Ishikawa (cell line): ENCODE results near the gene OTUB1.

ENCODE experiments used
- CEBPB ChIP-seq: IDR thresholded peaks from 2 replicates; pipeline ENCODE4 v1.6.1; 2012
- CREB1 ChIP-seq: IDR thresholded peaks from 2 replicates; pipeline ENCODE4 v1.6.1; 2012; ENCODE audit warnings: low read depth
- EGR1 ChIP-seq: IDR thresholded peaks from 2 replicates; pipeline ENCODE4 v1.6.1; 2012
- EP300 ChIP-seq: IDR thresholded peaks from 2 replicates; pipeline ENCODE4 v1.6.1; 2012; ENCODE audit warnings: borderline replicate concordance
- FOXM1 ChIP-seq: IDR thresholded peaks from 2 replicates; pipeline ENCODE4 v1.6.1; 2012; ENCODE audit warnings: low read depth, borderline replicate concordance
- NFIC ChIP-seq: IDR thresholded peaks from 2 replicates; pipeline ENCODE4 v1.6.1; 2012
- RAD21 ChIP-seq: IDR thresholded peaks from 2 replicates; pipeline ENCODE4 v1.6.1; 2012; ENCODE audit warnings: low read depth
- TAF1 ChIP-seq: IDR thresholded peaks from 2 replicates; pipeline ENCODE4 v1.6.1; 2012; ENCODE audit warnings: low read depth, mild to moderate bottlenecking
- TCF12 ChIP-seq: IDR thresholded peaks from 2 replicates; pipeline ENCODE4 v1.6.1; 2012; ENCODE audit warnings: low read depth
- TEAD4 ChIP-seq: IDR thresholded peaks from 2 replicates; pipeline ENCODE4 v1.6.1; 2012
- YY1 ChIP-seq: IDR thresholded peaks from 2 replicates; pipeline ENCODE4 v1.6.1; 2012; ENCODE audit warnings: low read depth
- ZBTB7A ChIP-seq: IDR thresholded peaks from 2 replicates; pipeline ENCODE4 v1.6.1; 2012; ENCODE audit warnings: low read depth
- TF ChIP-seq, protein P1 (sequence below): IDR thresholded peaks from 2 replicates; pipeline ENCODE4 v1.6.1; 2012
- TF ChIP-seq, protein P2 (sequence below): IDR thresholded peaks from 2 replicates; pipeline ENCODE4 v1.6.1; 2012
- TF ChIP-seq, protein P3 (sequence below): IDR thresholded peaks from 2 replicates; pipeline ENCODE4 v1.6.1; 2012; ENCODE audit warnings: low read depth, mild to moderate bottlenecking

The OTUB1 gene

DNA sequence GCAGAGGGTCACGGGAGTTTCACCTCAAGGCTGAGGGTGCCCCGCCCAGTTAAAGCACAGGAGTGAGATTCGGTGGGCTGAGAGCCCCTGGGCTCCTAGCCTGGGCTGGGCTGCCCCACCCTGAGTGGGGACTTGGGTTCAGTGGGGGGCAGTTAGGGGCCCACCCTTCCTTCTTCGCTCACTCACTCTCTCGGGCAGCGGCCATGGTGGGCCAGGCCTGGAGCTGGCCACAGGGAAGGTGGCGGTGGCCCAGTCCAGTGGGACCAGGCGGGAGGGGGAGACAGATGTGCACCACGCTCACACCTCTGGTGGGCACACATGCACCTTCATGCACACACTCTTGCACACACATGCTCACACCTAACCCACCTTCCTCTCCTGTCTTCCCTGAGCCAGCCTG lies 55.6 kb downstream of the OTUB1 start:
- no peak for TF ChIP-seq EGR1

DNA sequence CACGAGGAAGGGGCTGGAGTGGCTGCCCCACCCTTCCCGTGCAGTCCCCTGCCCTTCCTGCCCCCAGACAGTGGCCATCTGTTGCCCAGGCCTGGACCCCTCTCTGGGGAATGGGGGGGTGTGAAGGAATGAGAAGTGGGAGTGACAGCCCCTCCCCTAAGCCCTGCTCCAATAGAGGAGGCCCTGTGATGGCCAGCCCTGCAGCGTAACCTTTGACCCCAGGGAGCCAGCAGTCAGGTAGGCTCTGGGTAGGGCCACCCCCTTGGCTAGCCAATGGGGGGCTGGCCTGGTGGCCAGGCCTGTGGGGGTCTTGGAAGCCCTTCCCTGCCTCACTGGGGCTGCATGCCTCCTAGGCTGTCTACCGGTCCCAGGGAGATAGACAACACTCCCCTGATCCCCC lies 56.1 kb downstream of the OTUB1 start:
- TF ChIP-seq TAF1 (no peak), CREB1 (no peak), EP300 (no peak), NFIC (no peak), EGR1 (no peak), YY1 (no peak), ZBTB7A (no peak), TEAD4 (no peak), RAD21 (no peak), TCF12 (no peak), FOXM1 (no peak)
- TF ChIP-seq, protein P1, sequence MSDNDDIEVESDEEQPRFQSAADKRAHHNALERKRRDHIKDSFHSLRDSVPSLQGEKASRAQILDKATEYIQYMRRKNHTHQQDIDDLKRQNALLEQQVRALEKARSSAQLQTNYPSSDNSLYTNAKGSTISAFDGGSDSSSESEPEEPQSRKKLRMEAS, result no peak
- TF ChIP-seq, protein P2, sequence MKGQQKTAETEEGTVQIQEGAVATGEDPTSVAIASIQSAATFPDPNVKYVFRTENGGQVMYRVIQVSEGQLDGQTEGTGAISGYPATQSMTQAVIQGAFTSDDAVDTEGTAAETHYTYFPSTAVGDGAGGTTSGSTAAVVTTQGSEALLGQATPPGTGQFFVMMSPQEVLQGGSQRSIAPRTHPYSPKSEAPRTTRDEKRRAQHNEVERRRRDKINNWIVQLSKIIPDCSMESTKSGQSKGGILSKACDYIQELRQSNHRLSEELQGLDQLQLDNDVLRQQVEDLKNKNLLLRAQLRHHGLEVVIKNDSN, result no peak
- TF ChIP-seq, protein P3, sequence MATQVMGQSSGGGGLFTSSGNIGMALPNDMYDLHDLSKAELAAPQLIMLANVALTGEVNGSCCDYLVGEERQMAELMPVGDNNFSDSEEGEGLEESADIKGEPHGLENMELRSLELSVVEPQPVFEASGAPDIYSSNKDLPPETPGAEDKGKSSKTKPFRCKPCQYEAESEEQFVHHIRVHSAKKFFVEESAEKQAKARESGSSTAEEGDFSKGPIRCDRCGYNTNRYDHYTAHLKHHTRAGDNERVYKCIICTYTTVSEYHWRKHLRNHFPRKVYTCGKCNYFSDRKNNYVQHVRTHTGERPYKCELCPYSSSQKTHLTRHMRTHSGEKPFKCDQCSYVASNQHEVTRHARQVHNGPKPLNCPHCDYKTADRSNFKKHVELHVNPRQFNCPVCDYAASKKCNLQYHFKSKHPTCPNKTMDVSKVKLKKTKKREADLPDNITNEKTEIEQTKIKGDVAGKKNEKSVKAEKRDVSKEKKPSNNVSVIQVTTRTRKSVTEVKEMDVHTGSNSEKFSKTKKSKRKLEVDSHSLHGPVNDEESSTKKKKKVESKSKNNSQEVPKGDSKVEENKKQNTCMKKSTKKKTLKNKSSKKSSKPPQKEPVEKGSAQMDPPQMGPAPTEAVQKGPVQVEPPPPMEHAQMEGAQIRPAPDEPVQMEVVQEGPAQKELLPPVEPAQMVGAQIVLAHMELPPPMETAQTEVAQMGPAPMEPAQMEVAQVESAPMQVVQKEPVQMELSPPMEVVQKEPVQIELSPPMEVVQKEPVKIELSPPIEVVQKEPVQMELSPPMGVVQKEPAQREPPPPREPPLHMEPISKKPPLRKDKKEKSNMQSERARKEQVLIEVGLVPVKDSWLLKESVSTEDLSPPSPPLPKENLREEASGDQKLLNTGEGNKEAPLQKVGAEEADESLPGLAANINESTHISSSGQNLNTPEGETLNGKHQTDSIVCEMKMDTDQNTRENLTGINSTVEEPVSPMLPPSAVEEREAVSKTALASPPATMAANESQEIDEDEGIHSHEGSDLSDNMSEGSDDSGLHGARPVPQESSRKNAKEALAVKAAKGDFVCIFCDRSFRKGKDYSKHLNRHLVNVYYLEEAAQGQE, result no peak

DNA sequence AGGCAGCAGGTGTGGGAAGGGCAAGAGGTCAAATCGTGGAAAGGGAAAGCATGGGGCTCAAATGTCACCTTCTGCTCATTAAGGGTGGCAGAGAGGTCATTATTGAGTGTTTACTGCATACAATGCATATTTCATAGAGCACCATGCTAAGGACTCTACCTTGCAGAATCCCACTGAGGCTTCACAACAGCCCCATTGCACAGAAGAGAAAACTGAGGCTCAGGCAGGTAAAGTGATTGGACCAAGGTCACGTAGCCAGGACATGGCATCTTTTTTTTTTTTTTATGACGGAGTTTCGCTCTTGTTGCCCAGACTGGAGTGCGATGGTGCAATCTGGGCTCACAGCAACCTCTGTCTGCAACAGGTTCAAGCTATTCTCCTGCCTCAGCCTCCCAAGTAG lies 57.3 kb downstream of the OTUB1 start:
- TF ChIP-seq, protein P2, result no peak
- TF ChIP-seq, protein P1, result no peak
- TF ChIP-seq TCF12 (no peak), EGR1 (no peak), EP300 (no peak), TEAD4 (no peak), RAD21 (no peak), NFIC (no peak), CREB1 (no peak), TAF1 (no peak), YY1 (no peak)
- TF ChIP-seq, protein P3, result no peak

DNA sequence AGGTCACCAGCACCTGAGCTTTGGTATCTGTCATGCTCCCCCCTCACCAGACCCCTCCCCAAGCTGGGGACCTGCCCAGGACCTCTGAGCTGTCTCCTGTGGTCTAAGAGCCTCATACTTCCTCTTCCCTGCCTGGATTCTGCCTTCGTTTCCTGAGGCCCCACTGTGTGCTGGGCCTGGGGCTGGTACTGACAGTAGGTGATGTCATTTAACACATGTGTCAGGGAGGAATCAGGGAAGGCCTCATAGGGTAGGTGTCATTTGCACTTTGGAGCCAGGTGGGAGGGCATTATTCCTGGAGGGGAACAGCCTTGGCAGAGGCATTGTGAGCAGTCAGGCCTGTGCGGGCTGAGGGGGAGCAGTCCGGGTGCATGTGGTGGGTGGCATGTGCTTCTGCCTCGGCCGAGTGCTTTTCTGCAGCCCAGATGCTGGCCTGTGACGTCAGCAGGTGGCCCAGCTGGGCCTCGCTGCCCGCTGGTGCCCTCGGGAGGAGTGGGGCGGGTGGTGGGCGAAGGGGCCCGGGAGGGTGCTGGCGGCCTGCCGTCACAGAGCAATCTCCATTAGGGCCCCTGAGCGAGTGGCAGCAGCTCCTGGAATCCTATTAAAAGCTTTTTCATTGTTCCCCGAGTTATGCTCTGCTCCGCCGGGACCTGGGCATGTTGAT lies 58.6 kb downstream of the OTUB1 start:
- TF ChIP-seq RAD21 (no peak), EP300 (no peak), CREB1 (no peak), TAF1 (no peak), NFIC (no peak), TEAD4 (no peak), EGR1 (no peak), ZBTB7A (no peak), FOXM1 (no peak), YY1 (no peak)
- TF ChIP-seq, protein P1, result no peak
- TF ChIP-seq, protein P2, result no peak

DNA sequence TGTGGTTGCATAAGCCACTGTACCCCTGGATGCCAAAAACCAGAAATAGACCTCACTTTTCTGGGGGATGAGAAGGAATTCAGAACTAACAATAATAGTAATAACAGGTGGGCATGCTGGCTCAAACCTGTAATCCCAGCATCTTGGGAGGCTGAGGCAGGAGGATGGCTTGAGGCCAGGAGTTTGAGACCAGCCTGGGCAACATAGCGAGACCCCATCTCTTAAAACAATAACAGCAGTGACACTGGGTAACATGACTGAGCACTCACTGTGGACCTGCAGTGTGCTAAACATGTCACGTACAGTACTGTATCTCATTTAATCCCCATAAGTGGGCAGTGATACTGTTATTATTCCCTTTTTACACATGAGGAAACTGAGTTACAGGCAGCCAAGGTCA lies 59.5 kb downstream of the OTUB1 start:
- TF ChIP-seq, protein P3, result no peak
- no peak for TF ChIP-seq YY1
- no peak for TF ChIP-seq ZBTB7A
- TF ChIP-seq, protein P2, result no peak
- no peak for TF ChIP-seq TAF1
- TF ChIP-seq CEBPB, result no peak
